ENCODE data around the gene CKMT2.
A peak's percentile ranks its signal among the peaks of the same experiment; 100 is the strongest.

The CKMT2 gene

GRCh38 chr5:81233080-81233634 is at the start of gene CKMT2:
Gene CKMT2, plus strand, starts transcription at chr5:81233322. Its CDS starts 17,811 bp downstream, at chr5:81251133.
- DNase-seq (ENCODE audit: low read depth in 2 of 2) = no peak

GRCh38 chr5:81183811-81184748 is 49.0 kb upstream of the CKMT2 start:
- DNase-seq (ENCODE audit: low read depth in 2 of 2) = no peak

- no peak for DNase-seq (ENCODE audit: low read depth in 2 of 2)
Observed at GRCh38 chr5:81184749-81185110, 48.4 kb upstream of the CKMT2 start.

- DNase-seq (ENCODE audit: low read depth in 2 of 2) = no peak
Observed at GRCh38 chr5:81187885-81188284, 45.2 kb upstream of the CKMT2 start.

GRCh38 chr5:81188962-81189361 is 44.2 kb upstream of the CKMT2 start:
- DNase-seq (ENCODE audit: low read depth in 2 of 2) = no peak

- DNase-seq (ENCODE audit: low read depth in 2 of 2) = no peak
Observed at GRCh38 chr5:81189875-81190498, 43.1 kb upstream of the CKMT2 start.

GRCh38 chr5:81191726-81192372 is 41.3 kb upstream of the CKMT2 start:
- no peak for DNase-seq (ENCODE audit: low read depth in 2 of 2)

GRCh38 chr5:81192373-81192750 is 40.8 kb upstream of the CKMT2 start:
- no peak for DNase-seq (ENCODE audit: low read depth in 2 of 2)

GRCh38 chr5:81194633-81195334 is 38.3 kb upstream of the CKMT2 start:
- peak; percentile 34 to 75 for DNase-seq (ENCODE audit: low read depth in 2 of 2)

GRCh38 chr5:81195335-81195929 is 37.7 kb upstream of the CKMT2 start:
- no peak for DNase-seq (ENCODE audit: low read depth in 2 of 2)

GRCh38 chr5:81202655-81203054 is 30.5 kb upstream of the CKMT2 start:
- no peak for DNase-seq (ENCODE audit: low read depth in 2 of 2)

- no peak for DNase-seq (ENCODE audit: low read depth in 2 of 2)
Observed at GRCh38 chr5:81203729-81204128, 29.4 kb upstream of the CKMT2 start.

GRCh38 chr5:81204205-81204604 is 28.9 kb upstream of the CKMT2 start:
- no peak for DNase-seq (ENCODE audit: low read depth in 2 of 2)

GRCh38 chr5:81205058-81205457 is 28.1 kb upstream of the CKMT2 start:
- no peak for DNase-seq (ENCODE audit: low read depth in 2 of 2)

- no peak for DNase-seq (ENCODE audit: low read depth in 2 of 2)
Observed at GRCh38 chr5:81207009-81207408, 26.1 kb upstream of the CKMT2 start.

- no peak for DNase-seq (ENCODE audit: low read depth in 2 of 2)
Observed at GRCh38 chr5:81208904-81209303, 24.2 kb upstream of the CKMT2 start.

- DNase-seq (ENCODE audit: low read depth in 2 of 2) = no peak
Observed at GRCh38 chr5:81209386-81209785, 23.7 kb upstream of the CKMT2 start.

GRCh38 chr5:81209869-81210493 is 23.1 kb upstream of the CKMT2 start:
- no peak for DNase-seq (ENCODE audit: low read depth in 2 of 2)

- no peak for DNase-seq (ENCODE audit: low read depth in 2 of 2)
Observed at GRCh38 chr5:81212211-81212751, 20.8 kb upstream of the CKMT2 start.

- DNase-seq (ENCODE audit: low read depth in 2 of 2) = no peak
Observed at GRCh38 chr5:81213070-81213469, 20.1 kb upstream of the CKMT2 start.

- DNase-seq (ENCODE audit: low read depth in 2 of 2) = no peak
Observed at GRCh38 chr5:81214848-81215247, 18.3 kb upstream of the CKMT2 start.

Measured in stimulated activated CD4-positive, alpha-beta T cell treated with anti-CD3 and anti-CD28 coated beads, Interleukin-1b, Interleukin-23, amount 100 ng/mL, for 1 hour (primary cell).